GM21447 (cell line): ENCODE data around the gene SASH1.
"Not testable (repeated sequence)": the region's sequence is repeated elsewhere in the genome, so short reads cannot be mapped to it uniquely, and the experiment has no call there.

Experiments
- ATAC-seq: cut with Tn5 transposase; IDR thresholded peaks from one replicate; pipeline ENCODE4 v1.9.1; 2021; ENCODE audit not compliant: unreplicated experiment

Gene SASH1

GRCh38 chr6:148572676-148573335 is 230.2 kb downstream of the SASH1 start:
- ATAC-seq: no peak

GRCh38 chr6:148573922-148574321 is 231.3 kb downstream of the SASH1 start:
- no peak for ATAC-seq

DNA sequence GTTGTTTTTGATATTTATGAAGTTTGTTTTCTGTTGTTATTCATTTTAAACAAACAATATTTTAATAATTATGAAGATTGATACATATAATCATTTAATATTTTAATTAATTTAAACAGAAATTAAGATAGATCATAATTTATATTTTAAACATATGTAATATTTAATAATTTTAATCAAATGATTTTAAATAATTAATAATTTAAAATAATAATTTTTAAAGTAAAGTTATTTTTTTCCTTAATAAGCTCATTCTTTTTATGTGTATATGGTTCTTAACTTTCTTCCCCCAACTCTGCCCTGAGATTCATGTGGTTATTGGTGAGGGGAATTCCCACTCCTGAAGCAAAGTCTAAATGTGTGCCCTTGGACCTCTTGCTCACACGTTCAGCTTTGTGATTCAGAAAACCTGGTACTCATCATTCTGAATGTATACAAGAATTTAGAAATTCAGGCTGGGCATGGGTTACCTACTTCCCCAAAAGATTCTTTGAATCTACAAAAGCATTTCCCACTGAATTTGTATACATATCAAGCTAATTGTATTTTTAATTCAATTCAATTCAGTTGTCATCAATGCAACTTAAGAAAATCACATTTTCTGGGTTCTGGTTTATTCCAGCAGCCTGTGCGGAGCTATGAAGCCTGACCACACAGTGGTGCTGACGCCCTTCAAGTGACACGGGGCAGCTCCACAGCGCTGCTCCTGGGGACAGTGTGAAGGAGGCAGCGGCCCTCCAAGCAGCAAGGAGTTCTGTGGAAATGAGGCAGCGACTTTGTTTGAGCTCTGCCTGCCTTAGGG is 235.2 kb downstream of the SASH1 start:
- peak; percentile 90 for ATAC-seq

- ATAC-seq: no peak
Measured at GRCh38 chr6:148578489-148578814, 235.8 kb downstream of the SASH1 start.

GRCh38 chr6:148578837-148579565 is 236.4 kb downstream of the SASH1 start:
- no peak for ATAC-seq

- no peak for ATAC-seq
Measured at GRCh38 chr6:148580442-148580841, 237.8 kb downstream of the SASH1 start.

GRCh38 chr6:148583631-148584030 is 241.0 kb downstream of the SASH1 start:
- no peak for ATAC-seq

DNA sequence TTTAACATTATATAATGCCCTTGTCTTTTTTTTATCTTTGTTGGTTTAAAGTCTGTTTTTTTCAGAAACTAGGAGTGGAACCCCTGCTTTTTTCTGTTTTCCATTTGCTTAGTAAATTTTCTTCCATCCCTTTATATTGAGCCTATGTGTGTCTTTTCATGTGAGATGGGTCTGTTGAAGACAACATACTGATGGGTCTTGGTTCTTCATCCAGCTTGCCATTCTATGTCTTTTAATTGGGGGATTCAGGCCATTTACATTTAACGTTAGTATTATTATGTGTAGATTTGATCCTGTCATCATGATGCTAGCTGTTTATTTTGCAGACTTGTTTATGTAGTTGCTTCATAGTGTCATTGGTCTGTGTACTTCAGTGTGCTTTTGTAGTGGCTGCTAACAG is 243.0 kb downstream of the SASH1 start:
- ATAC-seq: not testable (repeated sequence)

DNA sequence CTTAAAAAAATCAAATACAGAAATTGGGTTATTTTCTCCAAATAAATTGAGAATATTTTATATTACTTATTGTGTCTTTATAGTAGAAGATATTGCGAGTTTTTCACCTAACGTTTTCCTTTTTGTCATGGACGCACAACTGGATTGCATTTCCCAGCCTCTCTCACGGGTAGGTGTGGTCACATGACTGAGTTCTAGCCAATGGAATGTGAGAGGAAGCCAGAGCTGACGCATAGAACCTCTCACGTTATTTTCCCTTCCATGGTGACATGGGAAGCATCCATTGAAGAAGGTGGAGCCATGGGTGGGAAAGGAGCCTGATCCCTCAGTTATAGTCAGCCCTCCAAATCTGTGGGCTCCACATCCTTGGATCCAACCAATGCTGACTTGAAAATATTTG is 248.2 kb downstream of the SASH1 start:
- no peak for ATAC-seq

GRCh38 chr6:148591656-148592055 is 249.0 kb downstream of the SASH1 start:
- no peak for ATAC-seq

- no peak for ATAC-seq
Measured at GRCh38 chr6:148593130-148593812, 250.6 kb downstream of the SASH1 start.

- ATAC-seq: no peak
Measured at GRCh38 chr6:148593813-148594170, 251.2 kb downstream of the SASH1 start.

DNA sequence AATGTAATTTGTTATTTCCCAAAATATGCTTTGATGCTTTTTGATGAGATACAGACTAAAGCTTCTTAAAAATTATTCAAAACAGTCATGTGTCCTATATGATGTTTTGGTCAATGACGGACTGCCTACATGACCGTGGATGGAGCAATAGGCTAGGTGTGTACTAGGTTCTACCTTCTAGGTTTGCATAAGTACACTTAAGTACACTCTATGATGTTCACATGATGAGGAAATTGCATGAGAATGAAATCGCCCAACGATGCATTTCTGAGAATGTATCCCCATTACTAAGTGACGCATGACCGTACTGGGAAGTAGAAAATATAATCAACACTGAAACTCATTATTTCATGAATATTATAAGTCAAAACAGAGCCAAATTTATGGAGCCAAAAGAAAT is 252.9 kb downstream of the SASH1 start:
- no peak for ATAC-seq

DNA sequence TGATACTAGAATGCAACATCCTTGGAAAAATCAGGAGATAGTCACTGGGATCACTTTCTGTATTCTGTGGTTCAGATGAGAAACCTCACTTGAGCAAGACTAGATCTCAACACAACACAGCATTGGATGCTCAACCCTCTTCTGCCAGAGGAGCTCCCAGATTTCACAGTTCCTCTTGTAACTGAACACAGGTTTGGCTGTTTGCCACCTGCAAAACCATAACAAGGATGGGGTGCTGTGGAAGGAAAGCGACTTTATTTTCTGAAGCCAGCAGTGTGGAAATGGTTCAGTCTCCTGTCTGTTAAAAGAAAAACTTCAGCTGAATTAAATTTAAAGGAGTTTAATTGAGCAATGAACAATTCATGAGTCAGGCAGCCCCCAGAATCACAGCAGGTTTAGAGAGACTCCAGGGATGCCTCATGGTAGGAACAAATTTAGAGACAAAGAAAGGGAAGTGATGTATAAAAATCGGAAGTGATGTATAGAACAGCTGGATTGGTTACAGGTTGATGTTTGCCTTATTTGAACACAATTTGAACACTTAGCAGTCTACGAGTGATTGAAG is 254.3 kb downstream of the SASH1 start:
- no peak for ATAC-seq

GRCh38 chr6:148598724-148599123 is 256.1 kb downstream of the SASH1 start:
- ATAC-seq: no peak

GRCh38 chr6:148599967-148600426 is 257.4 kb downstream of the SASH1 start:
- no peak for ATAC-seq
